ENCODE measurements around the gene SULT1E1.
A peak's percentile ranks its signal among the peaks of the same experiment; 100 is the strongest.

The SULT1E1 gene, protein sequence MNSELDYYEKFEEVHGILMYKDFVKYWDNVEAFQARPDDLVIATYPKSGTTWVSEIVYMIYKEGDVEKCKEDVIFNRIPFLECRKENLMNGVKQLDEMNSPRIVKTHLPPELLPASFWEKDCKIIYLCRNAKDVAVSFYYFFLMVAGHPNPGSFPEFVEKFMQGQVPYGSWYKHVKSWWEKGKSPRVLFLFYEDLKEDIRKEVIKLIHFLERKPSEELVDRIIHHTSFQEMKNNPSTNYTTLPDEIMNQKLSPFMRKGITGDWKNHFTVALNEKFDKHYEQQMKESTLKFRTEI

DNA sequence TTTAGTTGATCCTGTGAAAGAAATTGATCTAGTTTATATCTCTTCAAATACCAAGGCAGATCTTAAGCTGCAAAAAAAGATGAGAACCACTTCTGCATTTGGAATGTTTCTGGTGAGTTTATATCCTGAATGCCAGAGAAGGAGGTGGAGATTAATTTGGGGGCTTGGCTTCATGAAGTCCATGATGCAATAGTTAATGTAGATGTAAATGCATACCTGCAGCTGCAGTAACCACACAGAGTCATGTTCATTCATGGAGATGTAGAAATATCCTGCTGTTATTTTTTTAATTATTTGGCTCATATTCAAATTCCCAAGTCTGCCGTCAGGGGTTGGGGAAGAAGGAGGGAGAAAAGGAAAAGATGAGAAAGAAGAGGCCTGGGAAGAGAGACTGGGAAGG, at the start of gene SULT1E1:
Gene SULT1E1, minus strand, starts transcription at position 94 of the 400 bp plus-strand sequence. CDS start 2,501 bp downstream, outside the sequence.
- Histone ChIP-seq H3K4me2 (no peak within 1 kb of the TSS), H4K20me1 (ENCODE audit: insufficient read depth) (no peaks in the 10 kb centered on the region), H3K4me3 (IDR thresholded peaks at IDR 0.05; ENCODE audit: insufficient read depth, low read depth, low read length) (no peak within 1 kb of the TSS), H3K27ac (no peak within 1 kb of the TSS), H3K36me3 (ENCODE audit: insufficient read depth) (no peaks in the 10 kb centered on the region), H2AFZ (ENCODE audit: low read depth) (no peak within 1 kb of the TSS), H3K27me3 (ENCODE audit: insufficient read depth, low read depth) (no peaks in the 10 kb centered on the region), H3K79me2 (ENCODE audit: insufficient read depth, low read depth) (no peaks in the 10 kb centered on the region), H3K9ac (no peak within 1 kb of the TSS), H3K4me1 (ENCODE audit: low read depth, poor library complexity, severe bottlenecking) (no peaks in the 10 kb centered on the region)
- TF ChIP-seq, protein P1, sequence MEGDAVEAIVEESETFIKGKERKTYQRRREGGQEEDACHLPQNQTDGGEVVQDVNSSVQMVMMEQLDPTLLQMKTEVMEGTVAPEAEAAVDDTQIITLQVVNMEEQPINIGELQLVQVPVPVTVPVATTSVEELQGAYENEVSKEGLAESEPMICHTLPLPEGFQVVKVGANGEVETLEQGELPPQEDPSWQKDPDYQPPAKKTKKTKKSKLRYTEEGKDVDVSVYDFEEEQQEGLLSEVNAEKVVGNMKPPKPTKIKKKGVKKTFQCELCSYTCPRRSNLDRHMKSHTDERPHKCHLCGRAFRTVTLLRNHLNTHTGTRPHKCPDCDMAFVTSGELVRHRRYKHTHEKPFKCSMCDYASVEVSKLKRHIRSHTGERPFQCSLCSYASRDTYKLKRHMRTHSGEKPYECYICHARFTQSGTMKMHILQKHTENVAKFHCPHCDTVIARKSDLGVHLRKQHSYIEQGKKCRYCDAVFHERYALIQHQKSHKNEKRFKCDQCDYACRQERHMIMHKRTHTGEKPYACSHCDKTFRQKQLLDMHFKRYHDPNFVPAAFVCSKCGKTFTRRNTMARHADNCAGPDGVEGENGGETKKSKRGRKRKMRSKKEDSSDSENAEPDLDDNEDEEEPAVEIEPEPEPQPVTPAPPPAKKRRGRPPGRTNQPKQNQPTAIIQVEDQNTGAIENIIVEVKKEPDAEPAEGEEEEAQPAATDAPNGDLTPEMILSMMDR (conservative IDR thresholded peaks at IDR 0.05; ENCODE audit: low read depth, low read length) = no peak

DNA sequence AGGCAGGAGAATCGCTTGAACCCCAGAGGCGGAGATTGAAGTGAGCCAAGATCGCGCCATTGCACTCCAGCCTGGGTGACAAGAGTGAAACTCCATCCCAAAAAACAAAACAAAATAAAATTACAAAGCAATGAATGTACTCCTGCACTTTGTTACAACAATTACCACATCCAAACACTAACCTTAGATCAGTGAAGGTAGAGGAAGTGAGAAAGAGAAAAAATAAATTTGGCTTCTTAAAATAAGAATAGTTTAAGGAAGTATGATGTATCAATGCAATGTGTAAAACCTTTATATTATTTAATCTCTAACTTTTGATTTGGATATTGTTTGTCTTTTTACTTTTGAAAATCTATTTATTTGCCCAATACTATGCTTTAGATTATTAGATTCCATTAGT, 49.2 kb upstream of the SULT1E1 start:
- Histone ChIP-seq H4K20me1 (ENCODE audit: insufficient read depth) (no peaks in the 10 kb centered on the region), H3K27me3 (ENCODE audit: insufficient read depth, low read depth) (no peaks in the 10 kb centered on the region), H3K4me2 (no peak overlapping the region), H3K4me1 (ENCODE audit: low read depth, poor library complexity, severe bottlenecking) (no peaks in the 10 kb centered on the region), H2AFZ (ENCODE audit: low read depth) (no peak overlapping the region), H3K9ac (no peak overlapping the region), H3K79me2 (ENCODE audit: insufficient read depth, low read depth) (no peaks in the 10 kb centered on the region), H3K36me3 (ENCODE audit: insufficient read depth) (no peaks in the 10 kb centered on the region), H3K4me3 (IDR thresholded peaks at IDR 0.05; ENCODE audit: insufficient read depth, low read depth, low read length) (no peak overlapping the region), H3K27ac (no peak overlapping the region)
- TF ChIP-seq, protein P1 (conservative IDR thresholded peaks at IDR 0.05; ENCODE audit: low read depth, low read length) = no peak

DNA sequence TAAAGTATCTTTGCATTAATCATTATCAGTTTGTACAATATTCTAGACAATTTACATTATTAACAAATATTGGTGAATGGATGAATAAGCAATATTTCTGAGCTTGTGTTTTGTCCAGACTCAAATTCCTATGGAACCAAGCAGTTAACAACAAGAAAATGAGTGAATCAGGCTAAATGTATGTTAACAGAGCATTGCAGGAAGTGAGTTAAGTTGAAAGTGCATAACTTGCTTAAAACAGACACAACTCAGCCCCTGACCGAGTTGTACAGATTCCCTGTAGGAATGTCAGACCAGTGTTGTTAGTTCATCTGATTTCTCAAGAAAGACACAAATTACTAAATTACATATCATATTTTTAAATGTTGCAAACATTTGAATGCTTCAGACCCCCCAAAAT, 47.2 kb upstream of the SULT1E1 start:
- Histone ChIP-seq H3K27me3 (ENCODE audit: insufficient read depth, low read depth) (no peaks in the 10 kb centered on the region), H2AFZ (ENCODE audit: low read depth) (no peak overlapping the region), H3K27ac (no peak overlapping the region), H4K20me1 (ENCODE audit: insufficient read depth) (no peaks in the 10 kb centered on the region), H3K4me2 (no peak overlapping the region), H3K4me1 (ENCODE audit: low read depth, poor library complexity, severe bottlenecking) (no peaks in the 10 kb centered on the region), H3K36me3 (ENCODE audit: insufficient read depth) (no peaks in the 10 kb centered on the region), H3K79me2 (ENCODE audit: insufficient read depth, low read depth) (no peaks in the 10 kb centered on the region), H3K9ac (no peak overlapping the region), H3K4me3 (IDR thresholded peaks at IDR 0.05; ENCODE audit: insufficient read depth, low read depth, low read length) (no peak overlapping the region)
- TF ChIP-seq, protein P1 (conservative IDR thresholded peaks at IDR 0.05; ENCODE audit: low read depth, low read length) = no peak

DNA sequence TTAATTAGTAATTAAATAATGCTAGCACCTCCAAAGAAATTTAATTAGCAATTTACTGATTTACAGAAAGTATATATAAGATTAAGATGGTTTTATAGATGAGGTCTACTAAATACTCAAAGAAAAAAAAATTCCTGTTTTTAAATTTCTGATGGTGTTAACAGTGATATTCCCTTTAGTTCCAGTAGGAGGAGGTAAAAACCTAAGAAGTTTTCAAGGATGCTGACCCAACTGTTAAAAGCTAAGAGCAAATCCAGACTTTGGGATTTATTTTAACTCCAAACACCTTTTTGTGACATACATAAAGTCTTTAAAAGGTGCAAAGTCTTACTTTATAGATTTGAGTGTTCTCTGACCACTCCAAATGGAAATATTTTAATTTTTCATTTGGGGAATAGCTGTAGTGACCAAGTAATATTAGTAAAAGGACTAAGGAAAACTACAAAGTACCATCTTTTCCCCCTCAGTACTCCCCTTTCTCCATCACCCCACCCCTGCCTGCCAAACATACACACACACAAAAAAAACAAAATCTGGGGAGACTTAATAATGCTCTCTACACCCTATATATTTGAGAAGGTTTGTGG, 36.7 kb upstream of the SULT1E1 start:
- no peak overlapping the region for H3K27ac ChIP-seq
- no peaks in the 10 kb centered on the region for H4K20me1 ChIP-seq (ENCODE audit: insufficient read depth)
- H3K27me3 ChIP-seq (ENCODE audit: insufficient read depth, low read depth) = no peaks in the 10 kb centered on the region
- no peak overlapping the region for H3K4me2 ChIP-seq
- TF ChIP-seq, protein P1 (conservative IDR thresholded peaks at IDR 0.05; ENCODE audit: low read depth, low read length) = peak; percentile 75
- H3K36me3 ChIP-seq (ENCODE audit: insufficient read depth) = no peaks in the 10 kb centered on the region
- H3K79me2 ChIP-seq (ENCODE audit: insufficient read depth, low read depth) = no peaks in the 10 kb centered on the region
- no peak overlapping the region for H2AFZ ChIP-seq (ENCODE audit: low read depth)
- H3K4me1 ChIP-seq (ENCODE audit: low read depth, poor library complexity, severe bottlenecking) = no peaks in the 10 kb centered on the region
- H3K4me3 ChIP-seq (IDR thresholded peaks at IDR 0.05; ENCODE audit: insufficient read depth, low read depth, low read length) = no peak overlapping the region
- no peak overlapping the region for H3K9ac ChIP-seq
